Measurements from ENCODE around the gene RNF149.

DNA sequence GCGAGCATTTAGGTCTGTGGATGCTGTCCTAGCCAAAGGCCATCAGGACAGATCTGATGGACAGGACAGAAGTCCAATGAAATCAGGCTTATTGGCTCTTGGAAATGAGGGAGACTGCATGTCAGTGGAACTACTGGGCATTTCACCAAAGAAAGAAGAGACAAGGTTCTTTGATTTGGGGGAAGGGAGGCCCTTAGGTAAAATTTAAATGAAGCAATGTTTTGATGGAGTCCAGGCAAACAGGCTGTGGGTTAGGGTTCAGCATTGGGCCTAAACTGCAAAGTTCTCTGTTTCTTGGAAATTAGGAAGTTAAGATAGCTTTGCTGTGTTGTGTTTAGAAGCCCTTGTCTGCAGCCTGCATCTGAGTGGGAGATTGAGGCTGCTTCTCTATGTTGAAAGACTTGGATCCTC, 31.6 kb upstream of the RNF149 start:
- TF ChIP-seq POLR2A (IDR thresholded peaks at IDR 0.05) = no peak
- TF ChIP-seq, protein P1, sequence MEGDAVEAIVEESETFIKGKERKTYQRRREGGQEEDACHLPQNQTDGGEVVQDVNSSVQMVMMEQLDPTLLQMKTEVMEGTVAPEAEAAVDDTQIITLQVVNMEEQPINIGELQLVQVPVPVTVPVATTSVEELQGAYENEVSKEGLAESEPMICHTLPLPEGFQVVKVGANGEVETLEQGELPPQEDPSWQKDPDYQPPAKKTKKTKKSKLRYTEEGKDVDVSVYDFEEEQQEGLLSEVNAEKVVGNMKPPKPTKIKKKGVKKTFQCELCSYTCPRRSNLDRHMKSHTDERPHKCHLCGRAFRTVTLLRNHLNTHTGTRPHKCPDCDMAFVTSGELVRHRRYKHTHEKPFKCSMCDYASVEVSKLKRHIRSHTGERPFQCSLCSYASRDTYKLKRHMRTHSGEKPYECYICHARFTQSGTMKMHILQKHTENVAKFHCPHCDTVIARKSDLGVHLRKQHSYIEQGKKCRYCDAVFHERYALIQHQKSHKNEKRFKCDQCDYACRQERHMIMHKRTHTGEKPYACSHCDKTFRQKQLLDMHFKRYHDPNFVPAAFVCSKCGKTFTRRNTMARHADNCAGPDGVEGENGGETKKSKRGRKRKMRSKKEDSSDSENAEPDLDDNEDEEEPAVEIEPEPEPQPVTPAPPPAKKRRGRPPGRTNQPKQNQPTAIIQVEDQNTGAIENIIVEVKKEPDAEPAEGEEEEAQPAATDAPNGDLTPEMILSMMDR (IDR thresholded peaks at IDR 0.05) = no peak
- no peak for TF ChIP-seq EP300 (IDR thresholded peaks at IDR 0.05)

Data from ovary (tissue), 3 donors.